ENCODE data around the gene ZWILCH. TPM values are rescaled to one million over a fixed set of nuclear protein-coding genes. Genes with fewer than 3 reads are reported as not detected.
A peak's percentile ranks its signal among the peaks of the same experiment; 100 is the strongest.

Gene ZWILCH
- total and polyA plus RNA-seq, 9 of the 15 experiments (the other 6 are each of a cell fraction or from before 2014, with no cell fraction given): 32.8 to 94.2 (median 52.1) TPM

DNA sequence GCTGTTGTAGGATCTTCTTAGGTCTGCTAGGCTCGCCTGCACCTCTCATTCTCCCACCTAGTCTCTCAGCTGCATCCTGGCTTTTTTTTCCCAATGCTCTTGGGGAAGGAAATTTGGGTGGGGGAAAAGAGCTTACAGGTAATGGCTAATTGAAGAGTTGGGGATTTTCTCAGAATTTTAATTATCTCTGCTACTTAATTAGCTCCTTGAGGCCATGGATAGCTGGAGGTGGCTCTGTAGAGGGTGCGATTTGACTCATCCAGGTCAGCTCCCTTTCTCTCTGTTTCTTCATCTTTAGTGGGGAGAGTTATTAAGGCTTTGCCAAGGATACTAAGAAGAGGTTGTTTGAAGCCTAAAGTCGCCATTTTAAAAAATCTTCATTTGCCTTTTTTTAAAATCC is 30.2 kb upstream of the ZWILCH start:
- in situ Hi-C loops (cut with MboI): no loop called here
- intact Hi-C loops (cut with micrococcal nuclease): no loop called here
- FAIRE-seq: peak; percentile 19
- Histone ChIP-seq H4K20me1 (replicated peaks; ENCODE audit: control insufficient read depth, insufficient read depth, low read length) (no peaks in the 10 kb centered on the region; the same call in 1 of the 2 replicates), H3K9ac (ENCODE audit: insufficient read depth in 1 of 2, low read depth in 2 of 2, low read length in 2 of 2) (no peak overlapping the region), H3K9me3 (replicated peaks; ENCODE audit: control insufficient read depth, insufficient read depth, low read depth, low read length) (no peaks in the 10 kb centered on the region), H3K36me3 (ENCODE audit: control insufficient read depth, insufficient read depth, low read length) (peaks cover 14% of the 10 kb centered on the region; the same call in 2 of the 3 replicates), H3K27ac (ENCODE audit: extremely low read depth, low read depth, low read length) (no peak overlapping the region), H2AFZ (ENCODE audit: low read depth, low read length) (no peak overlapping the region), H3K9me1 (ENCODE audit: control insufficient read depth, insufficient read depth, low read length) (no peaks in the 10 kb centered on the region), H3K79me2 (ENCODE audit: control insufficient read depth, insufficient read depth, low read length) (no peaks in the 10 kb centered on the region), H3K4me2 (ENCODE audit: insufficient read depth, low read length) (no peak overlapping the region), H3K4me1 (replicated peaks in 1 of 2; ENCODE audit: control insufficient read depth in 2 of 2, insufficient read depth in 2 of 2, low read length in 2 of 2) (no peaks in the 10 kb centered on the region), H3K27me3 (ENCODE audit: control insufficient read depth in 2 of 2, insufficient read depth in 2 of 2, low read length in 2 of 2) (no peaks in the 10 kb centered on the region), H3K4me3 (no peak overlapping the region)
- BruUV-seq (replicated peaks): no TSS peak
- 81% methylated on average over 3 of the region's 3 CpGs for WGBS (ENCODE audit: insufficient coverage, low coverage, missing lambda C conversion rate)
- DNase-seq (ENCODE audit: extremely low read depth in 1 of 4, low spot score in 3 of 4): no peak
- ChIA-PET POLR2A (interaction anchor here (0.6 to 3.5 kb wide), 6 partner anchors 14 to 1906 kb away, joined by 3 to 14 read pairs (median 4); no protein-coding TSS in a partner anchor), CTCF (ENCODE audit: low intra/inter-chr PET ratio) (no interaction called here)
- no peak for ATAC-seq
- TF ChIP-seq, protein P1, sequence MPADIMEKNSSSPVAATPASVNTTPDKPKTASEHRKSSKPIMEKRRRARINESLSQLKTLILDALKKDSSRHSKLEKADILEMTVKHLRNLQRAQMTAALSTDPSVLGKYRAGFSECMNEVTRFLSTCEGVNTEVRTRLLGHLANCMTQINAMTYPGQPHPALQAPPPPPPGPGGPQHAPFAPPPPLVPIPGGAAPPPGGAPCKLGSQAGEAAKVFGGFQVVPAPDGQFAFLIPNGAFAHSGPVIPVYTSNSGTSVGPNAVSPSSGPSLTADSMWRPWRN (IDR thresholded peaks at IDR 0.05; ENCODE audit: low read depth): no peak
- TF ChIP-seq, protein P2, sequence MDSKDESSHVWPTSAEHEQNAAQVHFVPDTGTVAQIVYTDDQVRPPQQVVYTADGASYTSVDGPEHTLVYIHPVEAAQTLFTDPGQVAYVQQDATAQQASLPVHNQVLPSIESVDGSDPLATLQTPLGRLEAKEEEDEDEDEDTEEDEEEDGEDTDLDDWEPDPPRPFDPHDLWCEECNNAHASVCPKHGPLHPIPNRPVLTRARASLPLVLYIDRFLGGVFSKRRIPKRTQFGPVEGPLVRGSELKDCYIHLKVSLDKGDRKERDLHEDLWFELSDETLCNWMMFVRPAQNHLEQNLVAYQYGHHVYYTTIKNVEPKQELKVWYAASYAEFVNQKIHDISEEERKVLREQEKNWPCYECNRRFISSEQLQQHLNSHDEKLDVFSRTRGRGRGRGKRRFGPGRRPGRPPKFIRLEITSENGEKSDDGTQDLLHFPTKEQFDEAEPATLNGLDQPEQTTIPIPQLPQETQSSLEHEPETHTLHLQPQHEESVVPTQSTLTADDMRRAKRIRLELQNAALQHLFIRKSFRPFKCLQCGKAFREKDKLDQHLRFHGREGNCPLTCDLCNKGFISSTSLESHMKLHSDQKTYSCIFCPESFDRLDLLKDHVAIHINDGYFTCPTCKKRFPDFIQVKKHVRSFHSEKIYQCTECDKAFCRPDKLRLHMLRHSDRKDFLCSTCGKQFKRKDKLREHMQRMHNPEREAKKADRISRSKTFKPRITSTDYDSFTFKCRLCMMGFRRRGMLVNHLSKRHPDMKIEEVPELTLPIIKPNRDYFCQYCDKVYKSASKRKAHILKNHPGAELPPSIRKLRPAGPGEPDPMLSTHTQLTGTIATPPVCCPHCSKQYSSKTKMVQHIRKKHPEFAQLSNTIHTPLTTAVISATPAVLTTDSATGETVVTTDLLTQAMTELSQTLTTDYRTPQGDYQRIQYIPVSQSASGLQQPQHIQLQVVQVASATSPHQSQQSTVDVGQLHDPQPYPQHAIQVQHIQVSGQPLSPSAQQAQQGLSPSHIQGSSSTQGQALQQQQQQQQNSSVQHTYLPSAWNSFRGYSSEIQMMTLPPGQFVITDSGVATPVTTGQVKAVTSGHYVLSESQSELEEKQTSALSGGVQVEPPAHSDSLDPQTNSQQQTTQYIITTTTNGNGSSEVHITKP (IDR thresholded peaks at IDR 0.05; ENCODE audit: partially characterized antibody): no peak
- no peak for TF ChIP-seq SETDB1 (IDR thresholded peaks at IDR 0.05; ENCODE audit: low read length)
- TF ChIP-seq RFX5 (IDR thresholded peaks at IDR 0.05; ENCODE audit: low read depth, low read length): no peak
- TF ChIP-seq, protein P3, sequence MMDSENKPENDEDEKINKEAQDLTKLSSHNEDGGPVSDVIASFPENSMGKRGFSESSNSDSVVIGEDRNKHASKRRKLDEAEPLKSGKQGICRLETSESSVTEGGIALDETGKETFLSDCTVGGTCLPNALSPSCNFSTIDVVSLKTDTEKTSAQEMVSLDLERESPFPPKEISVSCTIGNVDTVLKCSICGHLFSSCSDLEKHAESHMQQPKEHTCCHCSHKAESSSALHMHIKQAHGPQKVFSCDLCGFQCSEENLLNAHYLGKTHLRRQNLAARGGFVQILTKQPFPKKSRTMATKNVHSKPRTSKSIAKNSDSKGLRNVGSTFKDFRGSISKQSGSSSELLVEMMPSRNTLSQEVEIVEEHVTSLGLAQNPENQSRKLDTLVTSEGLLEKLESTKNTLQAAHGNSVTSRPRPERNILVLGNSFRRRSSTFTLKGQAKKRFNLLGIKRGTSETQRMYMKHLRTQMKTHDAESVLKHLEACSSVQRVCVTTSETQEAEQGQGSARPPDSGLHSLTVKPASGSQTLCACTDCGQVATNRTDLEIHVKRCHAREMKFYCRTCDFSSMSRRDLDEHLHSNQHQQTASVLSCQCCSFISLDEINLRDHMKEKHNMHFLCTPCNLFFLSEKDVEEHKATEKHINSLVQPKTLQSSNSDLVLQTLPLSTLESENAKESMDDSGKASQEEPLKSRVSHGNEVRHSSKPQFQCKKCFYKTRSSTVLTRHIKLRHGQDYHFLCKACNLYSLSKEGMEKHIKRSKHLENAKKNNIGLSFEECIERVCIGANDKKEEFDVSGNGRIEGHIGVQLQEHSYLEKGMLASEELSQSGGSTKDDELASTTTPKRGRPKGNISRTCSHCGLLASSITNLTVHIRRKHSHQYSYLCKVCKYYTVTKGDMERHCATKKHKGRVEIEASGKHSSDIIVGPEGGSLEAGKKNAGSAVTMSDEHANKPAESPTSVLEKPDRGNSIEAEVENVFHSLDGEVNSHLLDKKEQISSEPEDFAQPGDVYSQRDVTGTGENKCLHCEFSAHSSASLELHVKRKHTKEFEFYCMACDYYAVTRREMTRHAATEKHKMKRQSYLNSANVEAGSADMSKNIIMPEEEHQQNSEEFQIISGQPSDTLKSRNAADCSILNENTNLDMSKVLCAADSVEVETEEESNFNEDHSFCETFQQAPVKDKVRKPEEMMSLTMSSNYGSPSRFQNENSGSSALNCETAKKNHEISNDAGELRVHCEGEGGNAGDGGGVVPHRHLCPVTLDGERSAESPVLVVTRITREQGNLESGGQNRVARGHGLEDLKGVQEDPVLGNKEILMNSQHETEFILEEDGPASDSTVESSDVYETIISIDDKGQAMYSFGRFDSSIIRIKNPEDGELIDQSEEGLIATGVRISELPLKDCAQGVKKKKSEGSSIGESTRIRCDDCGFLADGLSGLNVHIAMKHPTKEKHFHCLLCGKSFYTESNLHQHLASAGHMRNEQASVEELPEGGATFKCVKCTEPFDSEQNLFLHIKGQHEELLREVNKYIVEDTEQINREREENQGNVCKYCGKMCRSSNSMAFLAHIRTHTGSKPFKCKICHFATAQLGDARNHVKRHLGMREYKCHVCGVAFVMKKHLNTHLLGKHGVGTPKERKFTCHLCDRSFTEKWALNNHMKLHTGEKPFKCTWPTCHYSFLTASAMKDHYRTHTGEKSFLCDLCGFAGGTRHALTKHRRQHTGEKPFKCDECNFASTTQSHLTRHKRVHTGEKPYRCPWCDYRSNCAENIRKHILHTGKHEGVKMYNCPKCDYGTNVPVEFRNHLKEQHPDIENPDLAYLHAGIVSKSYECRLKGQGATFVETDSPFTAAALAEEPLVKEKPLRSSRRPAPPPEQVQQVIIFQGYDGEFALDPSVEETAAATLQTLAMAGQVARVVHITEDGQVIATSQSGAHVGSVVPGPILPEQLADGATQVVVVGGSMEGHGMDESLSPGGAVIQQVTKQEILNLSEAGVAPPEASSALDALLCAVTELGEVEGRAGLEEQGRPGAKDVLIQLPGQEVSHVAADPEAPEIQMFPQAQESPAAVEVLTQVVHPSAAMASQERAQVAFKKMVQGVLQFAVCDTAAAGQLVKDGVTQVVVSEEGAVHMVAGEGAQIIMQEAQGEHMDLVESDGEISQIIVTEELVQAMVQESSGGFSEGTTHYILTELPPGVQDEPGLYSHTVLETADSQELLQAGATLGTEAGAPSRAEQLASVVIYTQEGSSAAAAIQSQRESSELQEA (IDR thresholded peaks at IDR 0.05; ENCODE audit: low read depth): no peak
- TF ChIP-seq VEZF1 (CRISPR knock-in tag; IDR thresholded peaks at IDR 0.05): no peak
- no peak for TF ChIP-seq ZNF707 (CRISPR knock-in tag; conservative IDR thresholded peaks at IDR 0.05)
- no peak for TF ChIP-seq SMAD2 (IDR thresholded peaks at IDR 0.05; ENCODE audit: low read depth, low read length)
